ENCODE results near the gene UNC13A.

DNA sequence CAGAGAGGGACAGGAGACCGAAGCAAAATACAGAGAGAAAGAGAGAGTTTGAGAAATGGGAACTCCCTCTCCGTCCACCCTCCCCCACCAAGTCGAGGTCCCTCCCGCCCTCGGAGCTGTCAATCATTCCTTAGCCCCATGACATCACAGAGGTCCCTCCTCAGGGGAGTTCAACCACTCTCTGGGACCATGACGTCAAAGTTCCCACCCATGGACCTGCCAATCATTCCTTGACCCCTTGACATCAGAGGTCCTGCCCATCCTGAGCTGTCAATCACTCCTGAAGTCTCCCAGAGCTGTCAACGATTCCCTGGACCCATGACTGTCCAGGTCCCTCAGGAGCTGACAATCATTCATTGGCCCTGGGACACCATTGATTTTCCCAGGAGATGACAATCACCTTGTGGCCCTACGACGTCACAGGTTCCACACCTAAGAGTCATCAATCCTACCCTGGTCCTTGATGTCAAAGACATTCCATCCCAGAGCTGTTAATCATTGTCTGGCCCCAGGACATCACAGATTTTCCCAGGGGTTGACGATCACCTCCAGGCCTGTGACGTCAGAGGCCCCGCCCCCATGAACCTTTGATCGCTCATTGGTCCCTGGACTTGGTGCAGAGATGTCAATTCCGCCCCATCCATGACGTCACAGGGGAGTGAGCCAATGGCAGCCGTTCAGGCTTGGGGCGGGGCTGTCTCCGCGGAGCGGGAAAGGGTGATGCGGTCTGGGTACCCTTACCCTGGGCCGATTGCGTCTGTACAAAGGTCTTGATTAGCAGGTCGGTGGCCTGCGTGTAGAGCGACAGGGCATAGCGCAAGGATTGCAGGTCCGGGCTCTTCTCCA, 71.0 kb downstream of the UNC13A start:
- TF ChIP-seq POLR2A (IDR thresholded peaks at IDR 0.05) (no peak), CTCF (IDR thresholded peaks at IDR 0.05) (no peak), POLR2AphosphoS5 (IDR thresholded peaks at IDR 0.05) (no peak)
